Measurements from ENCODE around the gene MICAL3.

Gene MICAL3

DNA sequence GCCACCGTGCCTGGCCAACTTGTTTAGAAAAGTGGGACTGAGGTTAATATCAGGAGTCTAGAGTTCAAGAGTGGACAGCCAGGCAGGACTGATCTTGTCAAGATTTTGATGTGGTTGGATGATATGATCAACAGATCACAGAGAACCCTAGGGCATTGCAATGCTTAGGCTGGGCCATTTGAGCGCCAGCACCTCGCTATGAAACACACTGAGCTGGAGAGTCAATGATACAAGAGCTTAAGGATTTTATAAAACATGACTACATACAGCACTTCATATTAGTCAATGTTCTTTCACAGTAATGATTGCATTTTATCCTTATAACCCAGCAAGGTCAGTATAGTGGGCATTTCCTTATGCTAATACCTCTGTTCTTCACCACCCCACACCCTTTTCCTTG, 38.1 kb upstream of the MICAL3 start:
- Histone ChIP-seq H3K36me3 (ENCODE audit: insufficient read depth, low read length) (no peaks in the 10 kb centered on the region), H3K79me2 (ENCODE audit: insufficient read depth, low read length) (no peaks in the 10 kb centered on the region), H3K4me3 (ENCODE audit: low read depth, low read length, poor library complexity, severe bottlenecking) (no peak overlapping the region), H3K9me3 (ENCODE audit: low read length) (no peaks in the 10 kb centered on the region), H3K27me3 (ENCODE audit: insufficient read depth, low read length) (peaks cover 4% of the 10 kb centered on the region; the same call in 1 of the 2 replicates), H3F3A (ENCODE audit: insufficient read depth, low read length) (no peaks in the 10 kb centered on the region), H3K4me1 (ENCODE audit: insufficient read depth, low read length, severe bottlenecking) (peaks cover 17% of the 10 kb centered on the region), H3K9me2 (ENCODE audit: low read depth, low read length) (no peaks in the 10 kb centered on the region), H3K9ac (ENCODE audit: low read length) (no peak overlapping the region), H4K20me1 (ENCODE audit: insufficient read depth, low read length) (no peaks in the 10 kb centered on the region), H3K4me2 (ENCODE audit: low read length) (no peak overlapping the region), H2AFZ (ENCODE audit: low read length) (no peak overlapping the region), H3K27ac (ENCODE audit: low read depth, low read length, poor library complexity, severe bottlenecking) (no peak overlapping the region)
- TF ChIP-seq, protein P1, sequence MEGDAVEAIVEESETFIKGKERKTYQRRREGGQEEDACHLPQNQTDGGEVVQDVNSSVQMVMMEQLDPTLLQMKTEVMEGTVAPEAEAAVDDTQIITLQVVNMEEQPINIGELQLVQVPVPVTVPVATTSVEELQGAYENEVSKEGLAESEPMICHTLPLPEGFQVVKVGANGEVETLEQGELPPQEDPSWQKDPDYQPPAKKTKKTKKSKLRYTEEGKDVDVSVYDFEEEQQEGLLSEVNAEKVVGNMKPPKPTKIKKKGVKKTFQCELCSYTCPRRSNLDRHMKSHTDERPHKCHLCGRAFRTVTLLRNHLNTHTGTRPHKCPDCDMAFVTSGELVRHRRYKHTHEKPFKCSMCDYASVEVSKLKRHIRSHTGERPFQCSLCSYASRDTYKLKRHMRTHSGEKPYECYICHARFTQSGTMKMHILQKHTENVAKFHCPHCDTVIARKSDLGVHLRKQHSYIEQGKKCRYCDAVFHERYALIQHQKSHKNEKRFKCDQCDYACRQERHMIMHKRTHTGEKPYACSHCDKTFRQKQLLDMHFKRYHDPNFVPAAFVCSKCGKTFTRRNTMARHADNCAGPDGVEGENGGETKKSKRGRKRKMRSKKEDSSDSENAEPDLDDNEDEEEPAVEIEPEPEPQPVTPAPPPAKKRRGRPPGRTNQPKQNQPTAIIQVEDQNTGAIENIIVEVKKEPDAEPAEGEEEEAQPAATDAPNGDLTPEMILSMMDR (IDR thresholded peaks at IDR 0.05; ENCODE audit: low read length): no peak
- no peak for TF ChIP-seq EZH2 (IDR thresholded peaks at IDR 0.05; ENCODE audit: borderline replicate concordance, low read length)

DNA sequence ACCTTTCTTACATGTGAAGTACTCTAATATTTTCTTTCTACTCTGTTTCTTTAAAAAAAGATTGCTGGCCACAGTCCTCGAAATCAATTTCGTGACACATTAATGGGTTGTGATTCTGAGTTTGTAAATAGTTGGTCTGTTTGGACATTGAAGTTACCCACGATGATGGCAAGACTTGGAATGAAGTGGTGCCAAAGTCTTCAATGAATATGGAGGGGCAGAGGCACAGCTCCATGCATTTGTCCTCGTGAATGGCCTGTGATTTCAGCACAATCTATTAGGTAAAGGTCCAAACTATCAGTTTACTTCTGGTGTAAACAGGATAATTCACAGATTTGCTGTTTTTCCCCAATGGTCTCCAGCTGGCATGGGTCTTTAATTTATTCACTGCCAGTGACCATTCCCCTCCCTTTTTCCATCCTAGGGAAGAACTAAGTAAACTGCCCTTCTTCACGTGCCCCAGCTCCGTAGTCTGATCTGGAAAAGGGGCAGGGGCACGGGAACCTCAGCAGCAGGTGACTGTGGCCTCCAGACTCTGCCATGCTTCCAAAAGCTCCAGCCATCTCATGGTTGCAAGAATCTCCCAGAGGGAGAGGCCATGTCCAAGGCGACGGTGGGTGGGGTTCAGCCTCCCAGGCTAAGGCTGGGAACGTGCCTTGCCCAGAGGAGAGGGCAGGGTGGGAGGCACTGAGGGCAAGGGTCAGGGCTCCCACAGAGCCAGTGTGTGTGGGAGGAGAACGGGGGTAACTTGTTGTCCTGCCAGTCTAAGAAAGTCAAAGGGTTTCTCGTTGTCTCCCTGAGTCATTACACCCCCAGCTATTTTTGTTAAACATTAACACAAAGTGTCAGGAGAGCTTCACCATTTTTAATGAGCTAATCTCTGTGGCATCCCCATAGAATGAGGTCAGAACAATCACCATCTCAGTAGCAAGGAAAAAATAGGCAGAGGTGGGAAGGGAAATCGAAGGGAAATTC, 36.6 kb upstream of the MICAL3 start:
- Histone ChIP-seq H3K27ac (ENCODE audit: low read depth, low read length, poor library complexity, severe bottlenecking) (no peak overlapping the region), H3K79me2 (ENCODE audit: insufficient read depth, low read length) (no peaks in the 10 kb centered on the region), H3K4me2 (ENCODE audit: low read length) (no peak overlapping the region), H4K20me1 (ENCODE audit: insufficient read depth, low read length) (no peaks in the 10 kb centered on the region), H3K36me3 (ENCODE audit: insufficient read depth, low read length) (no peaks in the 10 kb centered on the region), H3K9me3 (ENCODE audit: low read length) (no peaks in the 10 kb centered on the region), H3K4me3 (ENCODE audit: low read depth, low read length, poor library complexity, severe bottlenecking) (no peak overlapping the region), H3K4me1 (ENCODE audit: insufficient read depth, low read length, severe bottlenecking) (peaks cover 6% of the 10 kb centered on the region), H3F3A (ENCODE audit: insufficient read depth, low read length) (no peaks in the 10 kb centered on the region), H3K9me2 (ENCODE audit: low read depth, low read length) (no peaks in the 10 kb centered on the region), H2AFZ (ENCODE audit: low read length) (no peak overlapping the region), H3K27me3 (ENCODE audit: insufficient read depth, low read length) (peaks cover 4% of the 10 kb centered on the region; the same call in 1 of the 2 replicates), H3K9ac (ENCODE audit: low read length) (no peak overlapping the region)
- TF ChIP-seq EZH2 (IDR thresholded peaks at IDR 0.05; ENCODE audit: borderline replicate concordance, low read length): no peak
- TF ChIP-seq, protein P1 (IDR thresholded peaks at IDR 0.05; ENCODE audit: low read length): no peak

DNA sequence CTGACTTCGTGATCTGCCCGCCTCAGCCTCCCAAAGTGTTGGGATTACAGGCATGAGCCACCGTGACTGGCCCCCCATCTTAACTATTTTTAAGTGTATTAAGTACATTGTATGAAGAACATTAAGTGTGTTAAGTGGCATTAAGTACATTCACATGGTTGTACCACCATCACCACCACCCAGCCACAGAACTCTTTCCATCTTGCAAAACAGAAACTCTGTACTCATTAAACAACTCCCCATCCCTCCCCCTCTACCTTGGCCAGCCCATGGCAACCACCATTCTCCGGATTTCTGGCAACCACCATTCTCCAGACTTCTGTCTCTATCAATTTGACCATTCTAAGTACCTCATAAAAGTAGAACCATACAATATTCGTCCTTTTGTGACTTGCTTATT, 35.6 kb upstream of the MICAL3 start:
- H3K4me1 ChIP-seq (ENCODE audit: insufficient read depth, low read length, severe bottlenecking): no peaks in the 10 kb centered on the region
- no peak overlapping the region for H3K4me2 ChIP-seq (ENCODE audit: low read length)
- H3K9me3 ChIP-seq (ENCODE audit: low read length): no peaks in the 10 kb centered on the region
- no peaks in the 10 kb centered on the region for H3K36me3 ChIP-seq (ENCODE audit: insufficient read depth, low read length)
- H3K79me2 ChIP-seq (ENCODE audit: insufficient read depth, low read length): no peaks in the 10 kb centered on the region
- no peaks in the 10 kb centered on the region for H3F3A ChIP-seq (ENCODE audit: insufficient read depth, low read length)
- H3K9ac ChIP-seq (ENCODE audit: low read length): no peak overlapping the region
- H3K4me3 ChIP-seq (ENCODE audit: low read depth, low read length, poor library complexity, severe bottlenecking): no peak overlapping the region
- H4K20me1 ChIP-seq (ENCODE audit: insufficient read depth, low read length): no peaks in the 10 kb centered on the region
- no peak overlapping the region for H3K27ac ChIP-seq (ENCODE audit: low read depth, low read length, poor library complexity, severe bottlenecking)
- H2AFZ ChIP-seq (ENCODE audit: low read length): no peak overlapping the region
- H3K9me2 ChIP-seq (ENCODE audit: low read depth, low read length): no peaks in the 10 kb centered on the region
- TF ChIP-seq EZH2 (IDR thresholded peaks at IDR 0.05; ENCODE audit: borderline replicate concordance, low read length): no peak
- TF ChIP-seq, protein P1 (IDR thresholded peaks at IDR 0.05; ENCODE audit: low read length): no peak
- peaks cover 4% of the 10 kb centered on the region; the same call in 1 of the 2 replicates for H3K27me3 ChIP-seq (ENCODE audit: insufficient read depth, low read length)
